H9 (cell line): ENCODE results near the gene FLVCR2. TPM values are rescaled to one million over a fixed set of nuclear protein-coding genes. Genes with fewer than 3 reads are reported as not detected.

ENCODE experiments used
- DNase-seq: peaks from one replicate; pipeline ENCODE4 v3.0.0-alpha.2; 2017
- H2AFZ ChIP-seq: one replicate; pipeline ENCODE4 v1.6.1; 2013; ENCODE audit warnings: mild to moderate bottlenecking, low read length, control low read depth, moderate library complexity
- H2AK5ac ChIP-seq: 2 replicates; pipeline ENCODE4 v1.6.1; 2013; ENCODE audit warnings: low read length, control low read depth, mixed read lengths; ENCODE audit not compliant: insufficient read length
- H2BK120ac ChIP-seq: one replicate; pipeline ENCODE4 v1.6.1; 2013; ENCODE audit warnings: low read depth, mild to moderate bottlenecking, low read length, control low read depth, inconsistent platforms; ENCODE audit not compliant: poor library complexity, severe bottlenecking
- H2BK12ac ChIP-seq: 2 replicates; pipeline ENCODE4 v1.6.1; 2013; ENCODE audit warnings: low read length, control low read depth, mixed read lengths, low read depth; ENCODE audit not compliant: insufficient read length
- H2BK15ac ChIP-seq: 2 replicates; pipeline ENCODE4 v1.6.1; 2013; ENCODE audit warnings: low read depth, low read length, control low read depth
- H2BK20ac ChIP-seq: one replicate; pipeline ENCODE4 v1.6.1; 2013; ENCODE audit warnings: low read depth, mild to moderate bottlenecking, low read length, control low read depth, inconsistent platforms; ENCODE audit not compliant: poor library complexity, severe bottlenecking
- H2BK5ac ChIP-seq: 2 replicates; pipeline ENCODE4 v1.6.1; 2013; ENCODE audit warnings: low read length, control low read depth, mixed read lengths; ENCODE audit not compliant: insufficient read length
- H3K14ac ChIP-seq: 2 replicates; pipeline ENCODE4 v1.6.1; 2013; ENCODE audit warnings: low read length, control low read depth; ENCODE audit not compliant: insufficient read depth
- H3K18ac ChIP-seq: 2 replicates; pipeline ENCODE4 v1.6.1; 2013; ENCODE audit warnings: low read depth, mild to moderate bottlenecking, mixed read lengths, low read length, control low read depth; ENCODE audit not compliant: insufficient read length
- H3K23ac ChIP-seq: 2 replicates; pipeline ENCODE4 v1.6.1; 2013; ENCODE audit warnings: low read length, control low read depth, mixed read lengths, low read depth; ENCODE audit not compliant: insufficient read length
- H3K23me2 ChIP-seq: 2 replicates; pipeline ENCODE4 v1.6.1; 2013; ENCODE audit warnings: low read depth, mild to moderate bottlenecking, mixed read lengths, low read length, control low read depth; ENCODE audit not compliant: insufficient read length, poor library complexity, severe bottlenecking
- H3K27ac ChIP-seq: 2 replicates; pipeline ENCODE4 v1.5.1; 2013; ENCODE audit warnings: low read length, control low read depth, mixed read lengths, low read depth; ENCODE audit not compliant: insufficient read length
- H3K27me3 ChIP-seq: 2 replicates; pipeline ENCODE4 v1.6.1; 2013; ENCODE audit warnings: low read length, control low read depth, inconsistent platforms; ENCODE audit not compliant: insufficient read depth
- H3K4ac ChIP-seq: 2 replicates; pipeline ENCODE4 v1.6.1; 2013; ENCODE audit warnings: low read depth, mild to moderate bottlenecking, control low read depth, inconsistent platforms, low read length, moderate library complexity
- H3K4me1 ChIP-seq: 2 replicates; pipeline ENCODE4 v1.6.1; 2013; ENCODE audit warnings: low read length, control low read depth, inconsistent platforms; ENCODE audit not compliant: insufficient read depth
- H3K4me2 ChIP-seq: 2 replicates; pipeline ENCODE4 v1.6.1; 2013; ENCODE audit warnings: low read length, control low read depth, mixed read lengths; ENCODE audit not compliant: insufficient read length, insufficient read depth
- H3K56ac ChIP-seq: 2 replicates; pipeline ENCODE4 v1.6.1; 2013; ENCODE audit warnings: low read depth, mild to moderate bottlenecking, mixed read lengths, low read length, control low read depth; ENCODE audit not compliant: insufficient read length
- H3K79me1 ChIP-seq: 2 replicates; pipeline ENCODE4 v1.6.1; 2013; ENCODE audit warnings: low read depth, mild to moderate bottlenecking, moderate library complexity, low read length, control low read depth, inconsistent platforms; ENCODE audit not compliant: insufficient read depth, poor library complexity, severe bottlenecking
- H3K79me2 ChIP-seq: 2 replicates; pipeline ENCODE4 v1.6.1; 2013; ENCODE audit warnings: low read length, control low read depth, inconsistent platforms; ENCODE audit not compliant: insufficient read depth
- H3K9ac ChIP-seq: 2 replicates; pipeline ENCODE4 v1.6.1; 2013; ENCODE audit warnings: low read length, control low read depth, mixed read lengths; ENCODE audit not compliant: insufficient read length; ENCODE audit errors: extremely low read depth
- H3K9me3 ChIP-seq: one replicate; pipeline ENCODE4 v1.6.1; 2013; ENCODE audit warnings: low read depth, low read length, inconsistent platforms; ENCODE audit not compliant: control insufficient read depth
- H3T11ph ChIP-seq: one replicate; pipeline ENCODE4 v1.6.1; 2013; ENCODE audit warnings: mild to moderate bottlenecking, low read length, control low read depth, inconsistent platforms
- H4K20me1 ChIP-seq: one replicate; pipeline ENCODE4 v1.6.1; 2013; ENCODE audit not compliant: control insufficient read depth, insufficient read length, insufficient read depth
- H4K5ac ChIP-seq: 2 replicates; pipeline ENCODE4 v1.6.1; 2013; ENCODE audit warnings: low read depth, mild to moderate bottlenecking, mixed read lengths, low read length, control low read depth; ENCODE audit not compliant: insufficient read length
- H4K8ac ChIP-seq: replicated peaks from 2 replicates; pipeline ENCODE4 v1.6.1; 2013; ENCODE audit warnings: low read length, control low read depth, mixed read lengths, low read depth; ENCODE audit not compliant: insufficient read length
- H4K91ac ChIP-seq: 2 replicates; pipeline ENCODE4 v1.6.1; 2013; ENCODE audit warnings: low read depth, mild to moderate bottlenecking, moderate library complexity, mixed read lengths, low read length, control low read depth; ENCODE audit not compliant: insufficient read length
- H3K27ac Mint-ChIP-seq, 3 experiments: 2 replicates in 2 of 3; 3 replicates in 1 of 3; pipeline ENCODE4 v1.8.0; 2020 to 2021; ENCODE audit warnings: mixed read lengths in 3 of 3, mild to moderate bottlenecking in 1 of 3, moderate library complexity in 1 of 3
- H3K27me3 Mint-ChIP-seq: 2 replicates; pipeline ENCODE4 v1.8.0; 2021; ENCODE audit warnings: low read depth, mild to moderate bottlenecking, moderate library complexity, mixed read lengths
- H3K36me3 Mint-ChIP-seq, 3 experiments: 2 replicates in 2 of 3; 3 replicates in 1 of 3; pipeline ENCODE4 v1.8.0; 2020 to 2021; ENCODE audit warnings: low read depth in 3 of 3, mixed read lengths in 3 of 3; ENCODE audit not compliant: insufficient read depth in 1 of 3
- H3K4me1 Mint-ChIP-seq, 2 experiments: 2 replicates each; pipeline ENCODE4 v1.8.0; 2020; ENCODE audit warnings: mixed read lengths in 2 of 2
- H3K4me3 Mint-ChIP-seq, 2 experiments: 2 replicates in 1 of 2; 3 replicates in 1 of 2; pipeline ENCODE4 v1.8.0; 2020 to 2021; ENCODE audit warnings: mild to moderate bottlenecking in 2 of 2, mixed read lengths in 2 of 2, moderate library complexity in 1 of 2
- H3K9me3 Mint-ChIP-seq, 2 experiments: 2 replicates in 1 of 2; 3 replicates in 1 of 2; pipeline ENCODE4 v1.8.0; 2020; ENCODE audit warnings: mild to moderate bottlenecking in 2 of 2, mixed read lengths in 2 of 2, moderate library complexity in 1 of 2
- CTCF ChIP-seq: fragments of 200-600 bp; sonication (generic); conservative IDR thresholded peaks from 3 replicates; pipeline ENCODE4 v1.8.0; 2021; ENCODE audit warnings: antibody characterized with exemption, mild to moderate bottlenecking
- WGBS: extraction: QIAGEN DNeasy Blood & Tissue Kit; methylation state at CpG from one replicate; pipeline ENCODE4 v1.1.7; 2013; ENCODE audit warnings: missing lambda C conversion rate, low lambda C conversion rate, mixed read lengths; ENCODE audit not compliant: insufficient read length; ENCODE audit errors: extremely low coverage; 5-methylcytosine and 5-hydroxymethylcytosine counted together
- total RNA-seq: library from RNA; stranded (reverse); gene quantifications from 2 replicates; pipeline ENCODE4 v1.2.1, GENCODE V29; 2021

The FLVCR2 gene
- total RNA-seq, 1 experiment from 2014 or later, result 7.1 TPM

- H3K79me1 ChIP-seq, result no peaks in the 10 kb centered on the region
- no peak overlapping the region for H2AFZ ChIP-seq
- H4K5ac ChIP-seq, result no peak overlapping the region
- no peaks in the 10 kb centered on the region for H4K20me1 ChIP-seq
- no peak overlapping the region for H3K14ac ChIP-seq
- H3K4me1 Mint-ChIP-seq, result peaks cover 11 to 19% of the 10 kb centered on the region in 2 experiments
- H4K91ac ChIP-seq, result no peak overlapping the region
- H3K27ac Mint-ChIP-seq, result no peak overlapping the region
- H3K4ac ChIP-seq, result no peak overlapping the region
- no peak overlapping the region for H2BK20ac ChIP-seq
- no peak overlapping the region for H3K18ac ChIP-seq
- H3K27me3 ChIP-seq, result no peaks in the 10 kb centered on the region
- no peak overlapping the region for H3K4me3 Mint-ChIP-seq
- no peak overlapping the region for H2BK120ac ChIP-seq
- no peak overlapping the region for H3K4me2 ChIP-seq
- H2AK5ac ChIP-seq, result no peak overlapping the region
- H3K4me1 ChIP-seq, result 0 out of 2 replicates have a peak, but pooled peaks cover under 1% of the 10 kb centered on the region
- H3K79me2 ChIP-seq, result no peaks in the 10 kb centered on the region
- no peak overlapping the region for H3K9ac ChIP-seq
- no peak for DNase-seq
- no peak overlapping the region for H3K23ac ChIP-seq
- WGBS, result no CpG with 5 or more reads among the region's 6 CpGs
- H4K8ac ChIP-seq, result no peak overlapping the region
- no peaks in the 10 kb centered on the region for H3K23me2 ChIP-seq
- peaks cover 0 to 10% of the 10 kb centered on the region in 2 experiments; a peak in 4 of 5 replicates for H3K9me3 Mint-ChIP-seq
- no peak overlapping the region for H3K27ac ChIP-seq
- no peak for TF ChIP-seq CTCF
- no peak overlapping the region for H3T11ph ChIP-seq
- H3K9me3 ChIP-seq, result no peaks in the 10 kb centered on the region
- H3K27me3 Mint-ChIP-seq, result peaks cover 11% of the 10 kb centered on the region
- H3K56ac ChIP-seq, result no peak overlapping the region
- no peak overlapping the region for H2BK15ac ChIP-seq
- peaks cover 0 to 5% (median 0%) of the 10 kb centered on the region in 3 experiments; a peak in 2 of 7 replicates for H3K36me3 Mint-ChIP-seq
- no peak overlapping the region for H2BK12ac ChIP-seq
- no peak overlapping the region for H2BK5ac ChIP-seq
These were observed 18.8 kb upstream of the FLVCR2 start for GRCh38 chr14:75559451-75560222.
